Stimulated activated CD4-positive, alpha-beta T cell treated with anti-CD3 and anti-CD28 coated beads, Interleukin-15, amount 100 ng/mL, for 24 hours (primary cell): ENCODE measurements around the gene SUMF2.
"Not testable (repeated sequence)": the region's sequence is repeated elsewhere in the genome, so short reads cannot be mapped to it uniquely, and the experiment has no call there.

Experiments
- DNase-seq: peaks from one replicate; pipeline ENCODE4 v3.0.0-alpha.2; 2020

Gene SUMF2

GRCh38 chr7:56063882-56064625 is at the start of gene SUMF2:
SUMF2 (plus strand) TSS chr7:56064286; CDS start chr7:56064312, 26 bp downstream.
- DNase-seq: peak; percentile 92

- not testable (repeated sequence) for DNase-seq
Measured at GRCh38 chr7:56017015-56017414, 47.1 kb upstream of the SUMF2 start.

GRCh38 chr7:56019501-56019900 is 44.6 kb upstream of the SUMF2 start:
- no peak for DNase-seq

GRCh38 chr7:56023500-56023899 is 40.6 kb upstream of the SUMF2 start:
- DNase-seq: no peak

GRCh38 chr7:56026538-56026937 is 37.5 kb upstream of the SUMF2 start:
- no peak for DNase-seq

GRCh38 chr7:56028942-56029630 is 35.0 kb upstream of the SUMF2 start:
- DNase-seq: no peak

GRCh38 chr7:56030340-56030739 is 33.7 kb upstream of the SUMF2 start:
- no peak for DNase-seq

GRCh38 chr7:56031556-56031955 is 32.5 kb upstream of the SUMF2 start:
- DNase-seq: not testable (repeated sequence)

GRCh38 chr7:56032578-56032977 is 31.5 kb upstream of the SUMF2 start:
- not testable (repeated sequence) for DNase-seq

- DNase-seq: peak; percentile 77
Measured at GRCh38 chr7:56033671-56034432, 30.2 kb upstream of the SUMF2 start.

GRCh38 chr7:56040730-56041129 is 23.4 kb upstream of the SUMF2 start:
- DNase-seq: no peak

GRCh38 chr7:56045758-56046157 is 18.3 kb upstream of the SUMF2 start:
- not testable (repeated sequence) for DNase-seq

- DNase-seq: no peak
Measured at GRCh38 chr7:56046721-56047445, 17.2 kb upstream of the SUMF2 start.

- not testable (repeated sequence) for DNase-seq
Measured at GRCh38 chr7:56047446-56048116, 16.5 kb upstream of the SUMF2 start.

- DNase-seq: no peak
Measured at GRCh38 chr7:56048245-56048644, 15.8 kb upstream of the SUMF2 start.

GRCh38 chr7:56048763-56049162 is 15.3 kb upstream of the SUMF2 start:
- DNase-seq: not testable (repeated sequence)

GRCh38 chr7:56051053-56051338 is 13.1 kb upstream of the SUMF2 start:
- no peak for DNase-seq

GRCh38 chr7:56051339-56052191 is 12.5 kb upstream of the SUMF2 start, which contains the start of the genes CCT6A and PSPH:
CCT6A (plus strand) TSS chr7:56051765; CDS start chr7:56051849, 84 bp downstream.
PSPH (minus strand) TSS chr7:56051444; CDS start chr7:56021212, 30,232 bp downstream.
- DNase-seq: peak; percentile 97

- no peak for DNase-seq
Measured at GRCh38 chr7:56053379-56053778, 10.7 kb upstream of the SUMF2 start.

GRCh38 chr7:56053993-56054392 is 10.1 kb upstream of the SUMF2 start:
- DNase-seq: no peak

- DNase-seq: no peak
Measured at GRCh38 chr7:56062382-56062781, 1.7 kb upstream of the SUMF2 start.
